Vagina (tissue), 2 donors: ENCODE results near the gene PLGRKT. TPM values are rescaled to one million over a fixed set of nuclear protein-coding genes. Genes with fewer than 3 reads are reported as not detected.

Source experiments
- DNase-seq, 2 donors: peaks; one replicate each; pipeline ENCODE4 v3.0.0-alpha.2; 2017; ENCODE audit errors: extremely low spot score in 2 of 2
- H3K27ac ChIP-seq: fragments of 200-600 bp; sonication (generic); one replicate; pipeline ENCODE4 v1.5.1; 2019
- H3K27me3 ChIP-seq: fragments of 200-600 bp; sonication (generic); one replicate; pipeline ENCODE4 v1.5.1; 2019
- H3K36me3 ChIP-seq, 2 donors: fragments of 200-600 bp; sonication (generic); one replicate each; pipeline ENCODE4 v1.5.1; 2017 to 2019
- H3K4me1 ChIP-seq: fragments of 200-600 bp; sonication (generic); one replicate; pipeline ENCODE4 v1.5.1; 2019
- H3K4me3 ChIP-seq, 2 donors: fragments of 200-600 bp; sonication (generic); 1 replicate in 1 of 2; 2 replicates in 1 of 2; pipeline ENCODE4 v1.5.1; 2016 to 2019
- H3K9me3 ChIP-seq: fragments of 200-600 bp; sonication (generic); one replicate; pipeline ENCODE4 v1.5.1; 2019
- POLR2A ChIP-seq, 2 donors: fragments of 450-650 bp; IDR thresholded peaks; one replicate each; pipeline ENCODE4 v1.6.1; 2017; ENCODE audit warnings: antibody characterized with exemption in 2 of 2, mild to moderate bottlenecking in 2 of 2, moderate library complexity in 2 of 2
- POLR2AphosphoS5 ChIP-seq, 2 donors: sonication (generic); formaldehyde crosslinking; IDR thresholded peaks; one replicate each; pipeline ENCODE4 v1.9.0; 2017; ENCODE audit warnings: antibody characterized with exemption in 2 of 2, mild to moderate bottlenecking in 2 of 2, low read depth in 1 of 2; ENCODE audit not compliant: insufficient read depth in 1 of 2
- intact Hi-C: fragments of 100-400 bp; cut with DNase I; formaldehyde crosslinking; loops from one replicate; pipeline ENCODE4 v1.15.1; 2023
- total RNA-seq: library from RNA; depleted of rRNA; stranded (reverse); fragments of >200 nt; gene quantifications from one replicate; pipeline ENCODE4 v1.2.3, GENCODE V29; 2016
- TF ChIP-seq, protein P1 (sequence below), 3 experiments: fragments of 450-650 bp in 2 of 3; fragments of 200-600 bp in 1 of 3; sonication (generic) in 1 of 3; IDR thresholded peaks; one replicate each; pipeline ENCODE4 v1.5.1; 2017 to 2019; ENCODE audit warnings: antibody characterized with exemption in 3 of 3, mild to moderate bottlenecking in 2 of 3, moderate library complexity in 2 of 3

Gene PLGRKT
- total RNA-seq, 1 donor from 2014 or later = 10.1 TPM

DNA sequence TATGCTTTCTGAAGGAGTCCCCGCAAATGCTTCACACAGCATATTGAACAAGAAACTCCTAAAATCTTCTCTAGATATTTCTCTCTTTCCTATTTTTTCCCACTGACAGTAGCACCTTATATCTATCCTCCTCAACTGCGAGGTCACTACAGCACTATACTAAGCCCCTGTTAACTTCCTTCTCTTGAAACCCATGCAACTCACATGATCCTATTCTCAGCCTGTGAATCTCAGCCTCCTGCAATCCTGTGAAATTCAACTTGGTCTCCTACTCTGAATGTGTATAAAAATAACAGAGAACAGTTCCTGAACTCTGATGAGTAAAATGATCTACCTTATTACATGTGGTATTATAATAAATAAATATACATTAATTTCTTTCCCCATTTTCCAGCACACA, 6.1 kb upstream of the PLGRKT start:
- intact Hi-C loops = loop anchor here (10.0 kb wide), 1 partner anchor 1501 kb away; no protein-coding TSS in a partner anchor
- no peak for DNase-seq
- Histone ChIP-seq H3K36me3 (no peaks in the 10 kb centered on the region), H3K27ac (no peak overlapping the region), H3K9me3 (no peaks in the 10 kb centered on the region), H3K4me1 (peaks cover under 1% of the 10 kb centered on the region), H3K27me3 (no peaks in the 10 kb centered on the region), H3K4me3 (no peak overlapping the region)
- TF ChIP-seq, protein P1, sequence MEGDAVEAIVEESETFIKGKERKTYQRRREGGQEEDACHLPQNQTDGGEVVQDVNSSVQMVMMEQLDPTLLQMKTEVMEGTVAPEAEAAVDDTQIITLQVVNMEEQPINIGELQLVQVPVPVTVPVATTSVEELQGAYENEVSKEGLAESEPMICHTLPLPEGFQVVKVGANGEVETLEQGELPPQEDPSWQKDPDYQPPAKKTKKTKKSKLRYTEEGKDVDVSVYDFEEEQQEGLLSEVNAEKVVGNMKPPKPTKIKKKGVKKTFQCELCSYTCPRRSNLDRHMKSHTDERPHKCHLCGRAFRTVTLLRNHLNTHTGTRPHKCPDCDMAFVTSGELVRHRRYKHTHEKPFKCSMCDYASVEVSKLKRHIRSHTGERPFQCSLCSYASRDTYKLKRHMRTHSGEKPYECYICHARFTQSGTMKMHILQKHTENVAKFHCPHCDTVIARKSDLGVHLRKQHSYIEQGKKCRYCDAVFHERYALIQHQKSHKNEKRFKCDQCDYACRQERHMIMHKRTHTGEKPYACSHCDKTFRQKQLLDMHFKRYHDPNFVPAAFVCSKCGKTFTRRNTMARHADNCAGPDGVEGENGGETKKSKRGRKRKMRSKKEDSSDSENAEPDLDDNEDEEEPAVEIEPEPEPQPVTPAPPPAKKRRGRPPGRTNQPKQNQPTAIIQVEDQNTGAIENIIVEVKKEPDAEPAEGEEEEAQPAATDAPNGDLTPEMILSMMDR (IDR thresholded peaks at IDR 0.05) = no peak
- no peak for TF ChIP-seq POLR2AphosphoS5 (IDR thresholded peaks at IDR 0.05; ENCODE audit: insufficient read depth in 1 of 2, low read depth in 1 of 2)
- no peak for TF ChIP-seq POLR2A (IDR thresholded peaks at IDR 0.05)

DNA sequence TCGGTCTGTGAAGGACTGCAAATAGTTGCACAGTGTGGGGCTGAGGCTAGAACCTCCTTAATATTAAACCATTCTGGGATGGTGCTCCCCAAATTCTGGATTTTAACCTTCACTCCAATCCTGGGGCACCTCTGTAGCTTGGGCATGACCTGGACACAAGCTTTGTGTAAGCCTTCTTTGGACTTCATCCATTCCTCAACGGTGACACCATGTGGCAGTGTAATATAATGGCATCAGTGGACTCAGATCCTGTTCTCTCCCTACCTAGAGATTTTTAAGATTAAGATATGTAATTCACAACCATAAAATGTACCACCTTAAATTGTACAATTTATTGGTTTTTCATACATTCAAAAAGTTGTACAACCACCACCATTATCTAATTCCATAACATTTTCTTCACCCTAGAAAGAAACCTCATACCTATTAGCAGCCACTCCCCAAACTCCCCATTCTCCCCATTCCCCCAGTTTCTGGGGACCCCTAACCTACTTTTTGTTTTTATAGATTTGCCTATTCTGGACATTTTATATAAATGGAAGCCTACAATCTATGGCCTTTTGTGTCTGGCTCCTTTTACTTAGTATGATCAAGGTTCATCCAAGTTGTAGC, 4.8 kb upstream of the PLGRKT start:
- H3K4me1 ChIP-seq = peaks cover 10% of the 10 kb centered on the region
- intact Hi-C loops = loop anchor here (10.0 kb wide), 1 partner anchor 1502 kb away; no protein-coding TSS in a partner anchor

DNA sequence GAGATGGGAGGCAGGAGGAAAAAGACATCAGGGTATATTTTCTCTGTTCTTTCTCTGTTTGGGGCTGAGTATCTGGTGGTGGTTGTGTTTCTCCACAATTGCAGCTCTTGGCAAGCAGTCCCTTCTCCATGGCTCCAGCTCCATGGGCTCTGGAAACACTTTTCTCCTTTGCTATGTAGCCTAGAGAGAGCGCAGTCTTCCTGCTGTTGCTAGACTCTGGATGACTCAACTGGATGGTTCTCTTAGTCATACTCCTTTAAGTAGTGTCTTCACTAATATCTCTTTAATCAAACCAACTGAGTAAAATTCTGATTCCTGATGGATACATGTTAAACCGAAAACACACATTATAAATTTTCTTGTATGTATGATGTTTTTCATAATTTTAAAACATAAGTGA, 3.3 kb upstream of the PLGRKT start:
- Histone ChIP-seq H3K36me3 (no peaks in the 10 kb centered on the region), H3K9me3 (no peaks in the 10 kb centered on the region), H3K27ac (no peak overlapping the region), H3K27me3 (no peaks in the 10 kb centered on the region), H3K4me1 (peaks cover 23% of the 10 kb centered on the region), H3K4me3 (no peak overlapping the region)
- intact Hi-C loops = loop anchor here (10.0 kb wide), 1 partner anchor 1504 kb away; no protein-coding TSS in a partner anchor
- TF ChIP-seq, protein P1 (IDR thresholded peaks at IDR 0.05) = no peak
- TF ChIP-seq POLR2AphosphoS5 (IDR thresholded peaks at IDR 0.05; ENCODE audit: insufficient read depth in 1 of 2, low read depth in 1 of 2) (no peak), POLR2A (IDR thresholded peaks at IDR 0.05) (no peak)
- DNase-seq = no peak

More for the DNA sequence above, 4.8 kb upstream of the PLGRKT start:
- no peak for DNase-seq
- TF ChIP-seq, protein P1 (IDR thresholded peaks at IDR 0.05) = peak in 1 of 3 experiments; percentile 18
- no peak for TF ChIP-seq POLR2A (IDR thresholded peaks at IDR 0.05)
- no peak for TF ChIP-seq POLR2AphosphoS5 (IDR thresholded peaks at IDR 0.05; ENCODE audit: insufficient read depth in 1 of 2, low read depth in 1 of 2)
- Histone ChIP-seq H3K9me3 (no peaks in the 10 kb centered on the region), H3K36me3 (no peaks in the 10 kb centered on the region), H3K27ac (no peak overlapping the region), H3K27me3 (no peaks in the 10 kb centered on the region), H3K4me3 (no peak overlapping the region)

DNA sequence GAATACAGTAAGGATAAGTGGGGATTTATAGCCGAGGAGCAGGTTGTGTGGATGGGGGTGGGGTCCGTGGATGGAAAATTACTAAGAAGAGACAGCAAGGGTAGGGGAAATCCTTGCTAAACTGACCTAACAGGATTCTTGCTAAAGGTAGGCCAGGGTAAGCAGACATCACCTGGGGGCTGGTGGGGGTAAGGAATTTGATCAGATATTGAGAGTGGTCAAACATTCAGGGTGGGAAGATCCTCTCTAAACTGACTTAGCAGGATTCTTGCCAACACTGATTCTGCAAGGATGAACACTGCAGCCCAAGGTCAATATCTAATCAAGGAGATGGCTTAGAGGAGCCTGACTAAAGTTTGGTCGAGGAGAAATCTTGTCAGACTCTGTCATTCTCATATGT, 2.7 kb upstream of the PLGRKT start:
- peaks cover 27% of the 10 kb centered on the region for H3K4me1 ChIP-seq
- H3K27ac ChIP-seq = no peak overlapping the region
- H3K4me3 ChIP-seq = no peak overlapping the region
- no peaks in the 10 kb centered on the region for H3K27me3 ChIP-seq
- intact Hi-C loops = loop anchor here (10.0 kb wide), 1 partner anchor 1504 kb away; no protein-coding TSS in a partner anchor
- H3K36me3 ChIP-seq = peaks cover 0 to 4% of the 10 kb centered on the region in 2 donors
- H3K9me3 ChIP-seq = no peaks in the 10 kb centered on the region
- no peak for DNase-seq
- no peak for TF ChIP-seq POLR2A (IDR thresholded peaks at IDR 0.05)
- no peak for TF ChIP-seq POLR2AphosphoS5 (IDR thresholded peaks at IDR 0.05; ENCODE audit: insufficient read depth in 1 of 2, low read depth in 1 of 2)
- TF ChIP-seq, protein P1 (IDR thresholded peaks at IDR 0.05) = no peak
